Neural progenitor cell (in vitro differentiated cells): Measurements from ENCODE around the gene ZNF528. TPM values are rescaled to one million over a fixed set of nuclear protein-coding genes. Genes with fewer than 3 reads are reported as not detected.

Source experiments
- DNase-seq: peaks from one replicate; pipeline ENCODE4 v3.0.0-alpha.2; 2016; ENCODE audit warnings: low spot score
- H2AFZ ChIP-seq: fragments of 200-600 bp; sonication (generic); replicated peaks from 2 replicates; pipeline ENCODE4 v1.6.1; 2016; ENCODE audit warnings: antibody characterized with exemption
- H3F3A ChIP-seq: fragments of 200-600 bp; sonication (generic); 2 replicates; pipeline ENCODE4 v1.6.1; 2016; ENCODE audit warnings: antibody characterized with exemption, low read depth
- H3K27ac ChIP-seq: fragments of 200-600 bp; sonication (generic); 2 replicates; pipeline ENCODE4 v1.5.1; 2016; ENCODE audit warnings: mild to moderate bottlenecking
- H3K27me3 ChIP-seq: fragments of 200-600 bp; sonication (generic); 2 replicates; pipeline ENCODE4 v1.6.1; 2016; ENCODE audit warnings: mild to moderate bottlenecking, moderate library complexity
- H3K36me3 ChIP-seq: fragments of 200-600 bp; sonication (generic); 2 replicates; pipeline ENCODE4 v1.5.1; 2016
- H3K4me1 ChIP-seq: fragments of 200-600 bp; sonication (generic); 2 replicates; pipeline ENCODE4 v1.6.1; 2016; ENCODE audit warnings: mixed run types
- H3K4me2 ChIP-seq: fragments of 200-600 bp; sonication (generic); 2 replicates; pipeline ENCODE4 v1.6.1; 2016
- H3K4me3 ChIP-seq: fragments of 200-600 bp; sonication (generic); 2 replicates; pipeline ENCODE4 v1.5.1; 2016
- H3K79me2 ChIP-seq: fragments of 200-600 bp; sonication (generic); 2 replicates; pipeline ENCODE4 v1.6.1; 2016; ENCODE audit warnings: low read depth
- H3K9ac ChIP-seq: fragments of 200-600 bp; sonication (generic); 2 replicates; pipeline ENCODE4 v1.6.1; 2016
- H3K9me3 ChIP-seq: fragments of 200-600 bp; sonication (generic); 2 replicates; pipeline ENCODE4 v1.5.1; 2016; ENCODE audit warnings: low read depth
- H4K20me1 ChIP-seq: fragments of 200-600 bp; sonication (generic); 2 replicates; pipeline ENCODE4 v1.6.1; 2016; ENCODE audit warnings: low read depth
- H3K27ac Mint-ChIP-seq: 3 replicates; pipeline ENCODE4 v1.8.0; 2021; ENCODE audit warnings: mixed read lengths
- H3K27me3 Mint-ChIP-seq: 2 replicates; pipeline ENCODE4 v1.8.0; 2022; ENCODE audit warnings: low read depth, mild to moderate bottlenecking, inconsistent platforms, moderate library complexity, mixed read lengths; ENCODE audit not compliant: insufficient read depth
- H3K36me3 Mint-ChIP-seq: 3 replicates; pipeline ENCODE4 v1.8.0; 2021; ENCODE audit warnings: mixed read lengths
- H3K4me1 Mint-ChIP-seq: 3 replicates; pipeline ENCODE4 v1.8.0; 2021; ENCODE audit warnings: mixed read lengths
- H3K4me3 Mint-ChIP-seq: 3 replicates; pipeline ENCODE4 v1.8.0; 2021; ENCODE audit warnings: mild to moderate bottlenecking, moderate library complexity, mixed read lengths
- H3K9me3 Mint-ChIP-seq: 3 replicates; pipeline ENCODE4 v1.8.0; 2020; ENCODE audit warnings: mixed read lengths
- EZH2 ChIP-seq: fragments of 200-600 bp; sonication (generic); IDR thresholded peaks from 2 replicates; pipeline ENCODE4 v1.6.1; 2017; ENCODE audit warnings: antibody characterized with exemption, mild to moderate bottlenecking, moderate library complexity
- EZH2phosphoT487 ChIP-seq: fragments of 200-600 bp; sonication (generic); IDR thresholded peaks from 2 replicates; pipeline ENCODE4 v1.6.1; 2017; ENCODE audit warnings: antibody characterized with exemption
- total RNA-seq: library from RNA; depleted of rRNA; stranded (reverse); fragments of >200 nt; gene quantifications from 2 replicates; pipeline ENCODE4 v1.2.3, GENCODE V29; 2015; ENCODE audit warnings: low replicate concordance
- TF ChIP-seq, protein P1 (sequence below): fragments of 200-600 bp; sonication (generic); IDR thresholded peaks from 2 replicates; pipeline ENCODE4 v1.5.1; 2017; ENCODE audit warnings: antibody characterized with exemption, mild to moderate bottlenecking

Gene ZNF528
- total RNA-seq, 1 donor from 2014 or later: 29.8 TPM

DNA sequence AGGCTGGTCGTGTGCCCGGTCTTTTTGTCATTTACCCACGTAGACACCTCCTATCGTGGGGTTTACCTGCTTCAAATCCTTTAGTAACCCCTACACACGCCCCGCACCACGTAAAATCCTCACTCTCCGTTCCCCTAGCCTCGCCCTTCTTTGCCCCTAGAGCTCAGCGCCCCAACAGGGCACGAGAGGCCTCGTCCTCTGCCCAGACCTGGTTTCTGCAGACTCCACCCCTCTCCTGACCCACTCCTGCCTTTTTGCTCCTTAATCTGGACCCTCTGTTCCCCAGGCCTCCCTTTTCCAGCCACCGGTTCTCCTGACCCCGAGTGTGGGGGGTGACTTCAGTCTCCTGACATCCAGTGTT is 412 bp downstream of the ZNF528 start:
- H3K4me3 Mint-ChIP-seq: no peak overlapping the region
- Histone ChIP-seq H3K27me3 (no peaks in the 10 kb centered on the region), H3K9me3 (no peaks in the 10 kb centered on the region), H4K20me1 (no peaks in the 10 kb centered on the region), H3K27ac (no peak overlapping the region), H3F3A (no peaks in the 10 kb centered on the region), H3K79me2 (peaks cover 14% of the 10 kb centered on the region), H3K4me3 (peak overlapping the region; percentile 65), H3K36me3 (no peaks in the 10 kb centered on the region), H2AFZ (peak overlapping the region; percentile 51), H3K4me2 (peak overlapping the region; percentile 65), H3K4me1 (no peaks in the 10 kb centered on the region), H3K9ac (peak overlapping the region; percentile 51)
- no peaks in the 10 kb centered on the region for H3K4me1 Mint-ChIP-seq
- TF ChIP-seq, protein P1, sequence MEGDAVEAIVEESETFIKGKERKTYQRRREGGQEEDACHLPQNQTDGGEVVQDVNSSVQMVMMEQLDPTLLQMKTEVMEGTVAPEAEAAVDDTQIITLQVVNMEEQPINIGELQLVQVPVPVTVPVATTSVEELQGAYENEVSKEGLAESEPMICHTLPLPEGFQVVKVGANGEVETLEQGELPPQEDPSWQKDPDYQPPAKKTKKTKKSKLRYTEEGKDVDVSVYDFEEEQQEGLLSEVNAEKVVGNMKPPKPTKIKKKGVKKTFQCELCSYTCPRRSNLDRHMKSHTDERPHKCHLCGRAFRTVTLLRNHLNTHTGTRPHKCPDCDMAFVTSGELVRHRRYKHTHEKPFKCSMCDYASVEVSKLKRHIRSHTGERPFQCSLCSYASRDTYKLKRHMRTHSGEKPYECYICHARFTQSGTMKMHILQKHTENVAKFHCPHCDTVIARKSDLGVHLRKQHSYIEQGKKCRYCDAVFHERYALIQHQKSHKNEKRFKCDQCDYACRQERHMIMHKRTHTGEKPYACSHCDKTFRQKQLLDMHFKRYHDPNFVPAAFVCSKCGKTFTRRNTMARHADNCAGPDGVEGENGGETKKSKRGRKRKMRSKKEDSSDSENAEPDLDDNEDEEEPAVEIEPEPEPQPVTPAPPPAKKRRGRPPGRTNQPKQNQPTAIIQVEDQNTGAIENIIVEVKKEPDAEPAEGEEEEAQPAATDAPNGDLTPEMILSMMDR: peak; percentile 6
- TF ChIP-seq EZH2 (no peak), EZH2phosphoT487 (no peak)
- H3K36me3 Mint-ChIP-seq: no peaks in the 10 kb centered on the region
- peaks cover 3% of the 10 kb centered on the region for H3K27me3 Mint-ChIP-seq
- peaks cover 52% of the 10 kb centered on the region for H3K9me3 Mint-ChIP-seq
- peak; percentile 36 for DNase-seq
- no peak overlapping the region for H3K27ac Mint-ChIP-seq

DNA sequence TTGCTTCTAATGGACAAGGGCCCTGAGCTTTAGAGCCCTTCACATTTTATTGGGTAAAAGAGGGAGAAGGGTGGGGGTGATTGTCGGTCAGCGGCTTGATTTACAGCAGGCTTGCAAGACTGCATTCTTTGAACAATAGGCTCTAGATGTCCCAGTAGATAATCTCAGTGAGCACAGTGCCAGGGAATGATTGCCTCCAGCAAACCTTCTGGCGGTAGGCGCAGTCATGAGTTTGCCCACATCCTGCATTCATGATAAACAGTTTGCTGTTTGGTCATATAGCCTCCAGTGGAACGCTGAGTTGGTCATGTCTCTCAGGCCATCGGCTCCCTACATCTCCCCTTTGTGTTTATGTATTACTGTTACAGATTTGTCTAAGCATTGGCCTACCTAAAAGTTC is 12.6 kb downstream of the ZNF528 start:
- Histone ChIP-seq H3F3A (no peaks in the 10 kb centered on the region), H3K9ac (no peak overlapping the region), H2AFZ (no peak overlapping the region), H4K20me1 (no peaks in the 10 kb centered on the region), H3K4me2 (no peak overlapping the region), H3K36me3 (no peaks in the 10 kb centered on the region), H3K27ac (no peak overlapping the region), H3K4me1 (no peaks in the 10 kb centered on the region), H3K4me3 (no peak overlapping the region), H3K9me3 (peaks cover 6% of the 10 kb centered on the region), H3K79me2 (no peaks in the 10 kb centered on the region), H3K27me3 (no peaks in the 10 kb centered on the region)
- no peaks in the 10 kb centered on the region for H3K36me3 Mint-ChIP-seq
- peaks cover 41% of the 10 kb centered on the region for H3K9me3 Mint-ChIP-seq
- DNase-seq: no peak
- H3K27me3 Mint-ChIP-seq: no peaks in the 10 kb centered on the region
- TF ChIP-seq EZH2phosphoT487: no peak
- TF ChIP-seq, protein P1: no peak
- TF ChIP-seq EZH2: no peak
- no peak overlapping the region for H3K4me3 Mint-ChIP-seq
- no peak overlapping the region for H3K27ac Mint-ChIP-seq
- H3K4me1 Mint-ChIP-seq: no peaks in the 10 kb centered on the region

DNA sequence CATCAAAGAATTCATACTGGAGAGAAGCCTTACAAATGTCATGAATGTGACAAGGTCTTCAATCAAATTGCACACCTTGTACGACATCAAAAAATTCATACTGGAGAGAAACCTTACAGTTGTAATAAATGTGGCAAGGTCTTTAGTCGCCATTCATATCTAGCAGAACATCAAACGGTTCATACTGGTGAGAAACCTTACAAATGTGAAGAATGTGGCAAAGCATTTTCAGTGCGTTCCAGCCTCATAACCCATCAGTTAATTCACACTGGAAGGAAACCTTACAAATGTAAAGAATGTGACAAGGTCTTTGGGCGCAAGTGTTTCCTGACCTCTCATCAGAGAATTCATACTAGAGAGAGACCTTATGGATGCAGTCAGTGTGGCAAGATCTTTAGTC is 18.1 kb downstream of the ZNF528 start:
- DNase-seq: no peak
- Histone ChIP-seq H3K79me2 (no peaks in the 10 kb centered on the region), H3K4me1 (no peaks in the 10 kb centered on the region), H3K4me2 (no peak overlapping the region), H3K27ac (no peak overlapping the region), H3K9me3 (peaks cover 23% of the 10 kb centered on the region), H3K36me3 (no peaks in the 10 kb centered on the region), H3F3A (no peaks in the 10 kb centered on the region), H3K9ac (no peak overlapping the region), H2AFZ (no peak overlapping the region), H3K27me3 (no peaks in the 10 kb centered on the region), H4K20me1 (no peaks in the 10 kb centered on the region), H3K4me3 (no peak overlapping the region)
- peaks cover 48% of the 10 kb centered on the region for H3K9me3 Mint-ChIP-seq
- no peak overlapping the region for H3K27ac Mint-ChIP-seq
- H3K27me3 Mint-ChIP-seq: no peaks in the 10 kb centered on the region
- H3K4me1 Mint-ChIP-seq: no peaks in the 10 kb centered on the region
- H3K4me3 Mint-ChIP-seq: no peak overlapping the region
- H3K36me3 Mint-ChIP-seq: no peaks in the 10 kb centered on the region
- TF ChIP-seq EZH2phosphoT487 (no peak), EZH2 (no peak)
- TF ChIP-seq, protein P1: no peak

DNA sequence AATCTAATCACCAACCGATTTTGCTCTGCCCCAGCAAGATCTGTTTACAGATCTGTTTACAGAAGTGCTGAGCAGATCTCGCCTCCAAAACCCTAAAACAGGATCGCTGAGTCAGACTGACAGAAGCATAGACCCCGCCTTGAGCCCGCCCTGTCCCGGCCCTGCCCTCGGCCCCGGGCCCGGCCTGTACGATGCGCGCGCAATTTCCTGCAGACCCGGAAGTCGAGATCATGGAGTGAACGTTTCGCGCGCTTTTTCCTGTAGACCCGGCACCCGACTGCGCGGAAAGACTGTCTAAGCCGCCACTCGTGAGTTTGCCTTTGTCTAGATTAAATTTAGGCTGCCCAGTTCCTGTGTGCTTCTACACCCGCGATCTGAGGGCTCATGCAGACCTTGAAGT is 31.3 kb downstream of the ZNF528 start, which contains the start of gene ZNF534:
Gene ZNF534 (plus strand): TSS at position 212 of the 400 bp plus-strand sequence. CDS start 2,327 bp downstream, outside the sequence.
- H3K36me3 ChIP-seq: no peaks in the 10 kb centered on the region
- no peak within 1 kb of the TSS for H3K27ac ChIP-seq
- no peaks in the 10 kb centered on the region for H3F3A ChIP-seq
- TF ChIP-seq EZH2: no peak
- TF ChIP-seq, protein P1: no peak
- TF ChIP-seq EZH2phosphoT487: no peak
- no peak within 1 kb of the TSS for H3K9ac ChIP-seq
- no peak within 1 kb of the TSS for H3K4me2 ChIP-seq
- H2AFZ ChIP-seq: no peak within 1 kb of the TSS
- no peaks in the 10 kb centered on the region for H4K20me1 ChIP-seq
- H3K4me1 ChIP-seq: no peaks in the 10 kb centered on the region
- no peak within 1 kb of the TSS for H3K4me3 ChIP-seq
- Mint-ChIP-seq H3K27me3 (peaks cover 2% of the 10 kb centered on the region), H3K36me3 (peaks cover 2% of the 10 kb centered on the region), H3K4me3 (no peak within 1 kb of the TSS), H3K9me3 (peaks cover 65% of the 10 kb centered on the region), H3K4me1 (no peaks in the 10 kb centered on the region), H3K27ac (no peak within 1 kb of the TSS)
- H3K79me2 ChIP-seq: no peaks in the 10 kb centered on the region
- no peaks in the 10 kb centered on the region for H3K27me3 ChIP-seq
- H3K9me3 ChIP-seq: no peaks in the 10 kb centered on the region
- DNase-seq: no peak
